ENCODE measurements around the gene LYZL6.
"Not testable (repeated sequence)": the region's sequence is repeated elsewhere in the genome, so short reads cannot be mapped to it uniquely, and the experiment has no call there.

LYZL6 gene

DNA sequence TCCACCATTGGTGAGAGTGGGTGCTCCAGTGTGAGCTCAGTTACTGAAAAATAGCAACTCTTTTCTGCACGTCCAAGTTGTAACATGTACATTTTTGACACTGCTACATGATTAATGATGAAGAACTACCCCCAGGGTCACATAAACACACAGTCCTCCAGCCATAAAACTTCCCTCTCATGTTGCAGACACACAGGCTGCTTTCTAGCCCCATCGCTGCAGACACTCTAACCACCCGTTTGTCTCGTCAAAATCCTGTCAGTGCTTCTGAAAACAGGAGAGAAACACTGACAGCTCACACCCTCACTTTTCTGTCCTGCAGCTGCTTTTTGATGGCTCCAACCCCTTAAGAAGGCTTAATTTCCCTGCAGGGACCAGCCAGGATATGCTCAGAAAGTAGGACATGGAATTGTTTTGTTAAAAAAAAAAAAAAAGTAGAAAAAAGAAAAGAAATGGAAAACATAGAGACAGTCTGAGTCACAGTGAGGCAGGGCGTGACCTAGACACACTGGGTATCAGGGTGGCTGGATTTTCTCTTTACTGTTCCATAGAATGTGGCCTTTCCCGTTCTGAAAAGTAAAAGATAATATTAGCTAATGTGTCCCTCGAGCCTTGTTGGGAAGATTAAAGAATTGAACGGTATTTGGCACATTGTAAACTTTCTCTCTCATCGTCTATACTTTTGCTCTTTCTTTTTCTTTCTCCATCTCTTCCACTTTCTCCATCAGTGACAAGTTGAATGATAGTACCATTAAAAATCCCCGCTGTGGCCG lies 42.6 kb downstream of the LYZL6 start:
- H3K36me3 ChIP-seq (ENCODE audit: control insufficient read depth, insufficient read depth, low read length), result no peaks in the 10 kb centered on the region
- no peak overlapping the region for H3K4me3 ChIP-seq (ENCODE audit: low read length)
- H3K9ac ChIP-seq (ENCODE audit: low read length), result no peak overlapping the region
- H3K9me3 ChIP-seq (ENCODE audit: control insufficient read depth, low read length), result no peaks in the 10 kb centered on the region
- H3K4me1 ChIP-seq (ENCODE audit: control insufficient read depth, insufficient read depth, low read length), result no peaks in the 10 kb centered on the region
- H3K27me3 ChIP-seq (ENCODE audit: control insufficient read depth, insufficient read depth, low read length), result no peaks in the 10 kb centered on the region

DNA sequence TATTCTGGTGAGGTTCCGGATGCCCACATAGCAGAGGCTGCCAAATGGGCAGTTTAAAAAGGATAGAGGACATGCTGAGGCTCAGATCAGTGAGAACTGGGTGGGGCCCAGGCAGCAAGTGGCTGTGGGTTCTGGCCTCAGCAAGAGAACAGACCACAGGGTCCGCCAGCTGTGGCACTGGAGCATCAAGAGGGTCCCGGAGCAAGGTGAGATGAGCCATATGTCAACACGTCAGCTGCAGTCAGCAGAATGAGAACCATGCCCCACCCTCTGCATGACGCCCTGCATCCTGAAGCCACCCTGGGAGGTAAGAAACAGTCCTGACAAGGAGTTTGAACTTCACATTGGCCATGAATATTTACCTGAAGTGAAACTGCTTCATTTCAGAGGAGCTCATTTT lies 43.2 kb downstream of the LYZL6 start:
- Histone ChIP-seq H3K9me3 (ENCODE audit: control insufficient read depth, low read length) (no peaks in the 10 kb centered on the region), H3K4me1 (ENCODE audit: control insufficient read depth, insufficient read depth, low read length) (no peaks in the 10 kb centered on the region), H3K36me3 (ENCODE audit: control insufficient read depth, insufficient read depth, low read length) (no peaks in the 10 kb centered on the region), H3K27me3 (ENCODE audit: control insufficient read depth, insufficient read depth, low read length) (no peaks in the 10 kb centered on the region), H3K4me3 (ENCODE audit: low read length) (no peak overlapping the region), H3K9ac (ENCODE audit: low read length) (no peak overlapping the region)

DNA sequence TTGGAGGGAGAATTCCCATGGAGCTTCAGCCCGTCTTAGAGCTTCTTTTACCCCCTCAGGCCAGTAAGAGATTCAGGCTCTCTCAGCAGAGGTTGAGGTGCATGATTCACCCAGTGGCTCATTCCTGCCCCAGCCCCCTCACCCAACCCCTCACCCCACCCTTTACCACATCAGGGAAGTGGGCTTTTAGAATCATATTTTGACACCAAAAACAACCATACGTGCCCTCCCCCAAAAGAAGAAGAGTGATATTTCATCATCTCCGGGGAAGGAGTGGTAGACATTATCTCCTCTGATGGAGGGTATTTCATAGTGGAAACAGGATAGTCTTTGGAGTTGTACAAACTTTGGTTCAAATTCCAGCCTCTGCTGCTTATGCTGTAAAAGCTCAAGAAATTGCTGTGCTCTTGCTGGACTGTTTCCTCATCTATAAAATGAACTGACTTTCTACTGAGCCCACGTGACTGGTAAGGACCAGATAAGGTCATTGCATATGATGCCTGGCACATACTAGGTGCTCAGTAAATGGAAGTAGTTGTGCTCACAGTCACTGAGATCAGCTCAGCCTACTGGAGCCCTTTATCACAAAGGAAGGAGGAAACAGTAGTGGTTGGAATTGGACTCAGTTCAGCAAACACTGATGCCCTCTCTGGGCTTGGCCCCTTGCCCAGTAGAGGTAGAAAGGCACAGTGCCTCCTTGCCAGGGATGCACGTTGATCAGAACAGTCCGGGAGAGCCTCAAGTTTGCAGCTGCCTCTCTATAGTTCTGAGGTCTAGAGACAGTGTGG lies 45.0 kb downstream of the LYZL6 start:
- Histone ChIP-seq H3K36me3 (ENCODE audit: control insufficient read depth, insufficient read depth, low read length) (no peaks in the 10 kb centered on the region), H3K9ac (ENCODE audit: low read length) (no peak overlapping the region), H3K9me3 (ENCODE audit: control insufficient read depth, low read length) (no peaks in the 10 kb centered on the region), H3K27me3 (ENCODE audit: control insufficient read depth, insufficient read depth, low read length) (no peaks in the 10 kb centered on the region), H3K4me3 (ENCODE audit: low read length) (no peak overlapping the region), H3K4me1 (ENCODE audit: control insufficient read depth, insufficient read depth, low read length) (no peaks in the 10 kb centered on the region)

DNA sequence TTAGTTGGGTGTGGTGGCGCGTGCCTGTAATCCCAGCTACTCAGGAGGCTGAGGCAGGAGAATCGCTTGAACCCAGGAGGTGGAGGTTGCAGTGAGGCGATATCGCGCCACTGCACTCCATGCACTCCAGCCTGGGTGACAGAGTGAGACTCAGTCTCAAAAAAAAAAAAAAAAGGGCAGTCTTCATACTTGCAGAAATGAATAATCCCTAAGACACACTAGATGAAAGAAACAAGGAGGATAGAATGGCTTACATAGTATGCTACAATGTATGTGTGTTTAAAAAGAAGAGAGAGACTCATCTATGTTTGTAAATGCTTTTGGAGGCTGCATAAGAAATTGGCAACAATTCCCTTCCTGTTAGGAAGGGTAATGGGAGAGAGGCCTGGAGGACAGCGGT lies 45.7 kb downstream of the LYZL6 start:
- not testable (repeated sequence) for H3K9ac ChIP-seq (ENCODE audit: low read length); H3K36me3 ChIP-seq (ENCODE audit: control insufficient read depth, insufficient read depth, low read length); H3K27me3 ChIP-seq (ENCODE audit: control insufficient read depth, insufficient read depth, low read length); H3K4me3 ChIP-seq (ENCODE audit: low read length); H3K9me3 ChIP-seq (ENCODE audit: control insufficient read depth, low read length); H3K4me1 ChIP-seq (ENCODE audit: control insufficient read depth, insufficient read depth, low read length)

DNA sequence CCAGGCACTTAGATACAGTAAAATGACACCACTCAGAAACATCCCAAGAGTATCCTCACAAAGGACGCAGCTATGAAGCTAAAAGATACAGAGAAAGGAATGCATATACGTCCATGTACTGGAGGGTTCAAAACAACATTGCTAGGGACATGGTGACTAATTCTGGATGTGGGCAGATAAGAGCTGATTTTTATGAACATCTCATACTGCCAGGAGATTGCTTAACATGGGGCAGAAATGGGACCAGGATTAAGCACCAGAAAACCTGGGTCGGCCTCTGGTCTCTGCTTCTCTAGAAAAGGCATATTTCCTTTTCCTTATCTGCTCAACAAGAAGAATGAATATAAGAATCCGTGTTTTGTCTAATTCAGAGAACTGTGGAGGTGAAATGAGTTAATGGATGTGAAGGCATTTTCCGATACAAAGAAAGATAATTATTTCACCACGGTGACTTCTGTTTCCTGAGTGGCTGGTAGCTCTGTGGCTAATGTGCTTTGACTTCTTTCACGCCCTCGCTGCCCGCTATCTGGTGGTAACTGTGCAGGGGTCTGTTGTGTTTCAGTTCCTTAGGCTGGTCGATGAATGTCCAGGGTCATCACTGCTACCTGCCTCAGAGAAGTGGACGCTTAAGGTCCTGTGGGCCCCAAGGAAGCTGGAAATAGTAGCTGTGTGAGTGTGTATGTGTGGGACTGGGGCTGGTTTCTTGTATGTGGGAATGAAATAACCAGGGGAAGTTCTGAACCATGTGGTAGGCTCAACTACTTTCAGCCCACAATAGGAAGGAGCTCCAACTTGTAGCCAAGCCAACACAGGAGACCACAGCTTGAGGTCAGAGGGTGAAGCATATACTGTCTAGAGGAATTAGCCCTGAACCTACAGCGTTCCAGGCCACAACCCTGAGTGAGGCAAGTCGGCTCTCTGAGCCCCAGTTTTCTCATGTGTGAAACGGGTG lies 47.6 kb downstream of the LYZL6 start:
- Histone ChIP-seq H3K9me3 (ENCODE audit: control insufficient read depth, low read length) (no peaks in the 10 kb centered on the region), H3K27me3 (ENCODE audit: control insufficient read depth, insufficient read depth, low read length) (no peaks in the 10 kb centered on the region), H3K36me3 (ENCODE audit: control insufficient read depth, insufficient read depth, low read length) (no peaks in the 10 kb centered on the region), H3K9ac (ENCODE audit: low read length) (no peak overlapping the region), H3K4me1 (ENCODE audit: control insufficient read depth, insufficient read depth, low read length) (no peaks in the 10 kb centered on the region), H3K4me3 (ENCODE audit: low read length) (no peak overlapping the region)

DNA sequence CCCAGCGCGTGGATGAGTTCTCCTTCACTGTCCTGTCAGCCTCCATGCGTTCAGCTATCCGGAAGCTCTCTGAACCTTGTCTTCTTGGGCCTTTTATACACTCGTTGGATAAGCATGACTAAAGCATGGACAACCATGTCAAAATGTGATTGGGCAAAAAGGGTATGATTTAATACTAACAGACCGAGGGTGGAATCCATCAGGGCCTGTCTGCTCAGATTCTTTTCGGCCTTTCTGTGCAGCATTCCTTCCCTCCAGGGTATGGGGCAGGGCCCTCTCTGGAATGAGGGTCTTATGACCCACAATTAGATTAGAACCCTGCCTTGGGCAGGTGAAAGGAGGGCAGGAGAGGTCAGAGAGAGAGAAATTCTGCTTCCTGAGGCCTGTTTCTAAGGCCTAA lies 49.3 kb downstream of the LYZL6 start:
- no peaks in the 10 kb centered on the region for H3K9me3 ChIP-seq (ENCODE audit: control insufficient read depth, low read length)
- H3K4me1 ChIP-seq (ENCODE audit: control insufficient read depth, insufficient read depth, low read length), result no peaks in the 10 kb centered on the region
- H3K36me3 ChIP-seq (ENCODE audit: control insufficient read depth, insufficient read depth, low read length), result no peaks in the 10 kb centered on the region
- H3K4me3 ChIP-seq (ENCODE audit: low read length), result no peak overlapping the region
- no peak overlapping the region for H3K9ac ChIP-seq (ENCODE audit: low read length)
- H3K27me3 ChIP-seq (ENCODE audit: control insufficient read depth, insufficient read depth, low read length), result no peaks in the 10 kb centered on the region

DNA sequence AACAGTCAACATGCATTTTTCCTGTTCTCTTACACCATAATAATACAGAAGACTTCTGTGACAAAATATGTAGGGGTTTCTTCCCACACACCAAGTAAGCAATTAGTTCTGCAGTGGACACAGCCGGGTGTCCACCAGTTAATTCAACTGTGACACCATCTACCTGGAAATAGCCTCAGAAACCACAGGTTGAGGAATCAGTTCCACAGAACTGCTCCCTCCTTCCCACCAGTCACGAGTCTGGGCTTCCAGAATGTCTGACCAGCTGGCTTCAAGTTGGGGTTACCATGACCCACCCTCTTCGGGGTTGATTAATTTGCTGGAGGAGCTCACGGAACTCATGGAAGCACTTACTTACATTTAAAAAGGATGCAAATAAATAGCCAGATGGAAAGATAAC lies 49.8 kb downstream of the LYZL6 start:
- Histone ChIP-seq H3K9ac (ENCODE audit: low read length) (no peak overlapping the region), H3K9me3 (ENCODE audit: control insufficient read depth, low read length) (no peaks in the 10 kb centered on the region), H3K36me3 (ENCODE audit: control insufficient read depth, insufficient read depth, low read length) (no peaks in the 10 kb centered on the region), H3K4me1 (ENCODE audit: control insufficient read depth, insufficient read depth, low read length) (no peaks in the 10 kb centered on the region), H3K27me3 (ENCODE audit: control insufficient read depth, insufficient read depth, low read length) (no peaks in the 10 kb centered on the region), H3K4me3 (ENCODE audit: low read length) (no peak overlapping the region)

DNA sequence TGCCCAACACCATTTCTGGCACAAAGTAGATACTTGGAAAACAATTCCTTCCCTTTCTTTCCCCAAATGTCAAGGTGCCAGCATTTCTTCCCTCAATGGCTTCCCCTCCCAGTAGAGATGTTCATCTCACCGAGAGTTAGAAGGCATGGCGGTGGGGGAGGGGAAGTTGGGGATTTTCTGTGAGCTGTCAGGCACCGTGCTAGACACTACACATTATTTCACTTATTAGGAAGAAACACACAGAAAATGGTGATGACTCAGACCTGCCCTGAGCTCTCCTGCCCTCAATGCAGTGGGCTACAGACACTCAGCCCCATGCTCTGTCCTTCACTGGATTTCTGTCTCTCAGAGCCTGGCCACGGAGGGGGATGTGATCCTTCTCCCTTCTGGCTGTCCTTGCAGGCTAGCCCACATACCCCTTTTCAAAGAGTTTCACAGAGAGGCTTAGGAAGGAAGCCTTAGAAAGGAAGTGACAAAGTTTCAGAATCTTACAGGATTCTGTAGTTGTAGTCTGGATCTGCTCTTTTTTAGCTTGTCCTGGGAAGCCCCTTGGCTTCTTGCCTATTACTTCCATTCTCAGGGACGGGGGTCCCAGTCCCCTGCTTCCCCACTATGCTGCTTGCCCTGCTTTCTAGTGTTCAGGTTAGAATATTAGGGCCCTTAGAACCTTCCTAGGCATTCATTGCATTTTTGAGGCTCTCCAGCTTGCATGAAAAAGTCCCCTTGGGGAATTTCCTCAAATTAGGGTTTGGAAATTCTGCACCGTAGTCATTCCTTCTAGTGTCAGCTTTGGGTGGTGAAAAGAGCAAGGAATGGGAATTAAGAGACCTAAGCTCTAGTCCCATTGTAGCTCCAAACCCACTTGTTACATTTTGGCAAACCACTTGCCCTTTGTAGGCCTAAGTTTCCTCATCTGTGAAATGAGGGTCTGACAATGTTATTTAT lies 51.1 kb downstream of the LYZL6 start:
- no peaks in the 10 kb centered on the region for H3K9me3 ChIP-seq (ENCODE audit: control insufficient read depth, low read length)
- no peaks in the 10 kb centered on the region for H3K36me3 ChIP-seq (ENCODE audit: control insufficient read depth, insufficient read depth, low read length)
- H3K27me3 ChIP-seq (ENCODE audit: control insufficient read depth, insufficient read depth, low read length), result no peaks in the 10 kb centered on the region
- no peak overlapping the region for H3K4me3 ChIP-seq (ENCODE audit: low read length)
- no peaks in the 10 kb centered on the region for H3K4me1 ChIP-seq (ENCODE audit: control insufficient read depth, insufficient read depth, low read length)
- no peak overlapping the region for H3K9ac ChIP-seq (ENCODE audit: low read length)

DNA sequence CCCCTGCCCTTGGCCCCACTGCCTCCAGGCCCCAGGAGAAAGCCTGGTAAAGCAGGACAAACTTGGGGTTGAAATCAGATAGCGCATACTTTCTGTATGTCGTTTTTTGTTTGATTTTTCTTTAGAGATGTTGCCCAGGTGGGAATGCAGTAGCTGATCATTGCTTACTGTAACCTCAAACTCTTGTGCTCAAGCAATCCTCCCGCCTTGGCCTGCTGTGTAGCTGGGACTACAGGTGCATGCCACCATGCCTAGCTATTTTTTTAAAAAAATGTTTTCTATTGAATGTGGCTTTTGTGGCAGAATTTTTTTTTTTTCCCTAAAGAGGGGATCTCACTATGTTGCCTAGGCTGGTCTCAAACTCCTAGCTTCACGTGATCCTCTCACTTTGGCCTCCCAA lies 52.2 kb downstream of the LYZL6 start:
- Histone ChIP-seq H3K27me3 (ENCODE audit: control insufficient read depth, insufficient read depth, low read length) (no peaks in the 10 kb centered on the region), H3K4me1 (ENCODE audit: control insufficient read depth, insufficient read depth, low read length) (no peaks in the 10 kb centered on the region), H3K4me3 (ENCODE audit: low read length) (no peak overlapping the region), H3K9ac (ENCODE audit: low read length) (no peak overlapping the region), H3K9me3 (ENCODE audit: control insufficient read depth, low read length) (no peaks in the 10 kb centered on the region), H3K36me3 (ENCODE audit: control insufficient read depth, insufficient read depth, low read length) (no peaks in the 10 kb centered on the region)

DNA sequence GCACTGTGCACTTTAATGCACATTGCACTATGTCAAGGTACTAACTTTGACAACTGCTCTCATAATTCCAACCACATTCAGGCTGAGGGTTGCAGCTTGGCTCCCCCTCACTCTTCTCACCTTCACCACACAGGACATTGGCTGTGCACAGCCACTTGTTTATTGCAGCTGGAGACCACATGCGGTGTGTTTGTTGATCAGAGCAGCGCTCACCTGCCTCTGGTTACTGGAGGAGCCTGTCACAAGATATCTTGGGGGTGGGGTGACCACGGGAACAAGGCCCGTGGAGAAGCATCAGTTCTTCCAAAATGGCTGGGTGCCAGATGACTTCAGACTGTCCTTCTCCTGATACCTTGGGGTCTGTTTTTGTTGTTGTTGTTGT lies 52.7 kb downstream of the LYZL6 start:
- H3K9ac ChIP-seq (ENCODE audit: low read length), result no peak overlapping the region
- H3K27me3 ChIP-seq (ENCODE audit: control insufficient read depth, insufficient read depth, low read length), result no peaks in the 10 kb centered on the region
- no peaks in the 10 kb centered on the region for H3K4me1 ChIP-seq (ENCODE audit: control insufficient read depth, insufficient read depth, low read length)
- no peaks in the 10 kb centered on the region for H3K9me3 ChIP-seq (ENCODE audit: control insufficient read depth, low read length)
- H3K4me3 ChIP-seq (ENCODE audit: low read length), result no peak overlapping the region
- no peaks in the 10 kb centered on the region for H3K36me3 ChIP-seq (ENCODE audit: control insufficient read depth, insufficient read depth, low read length)

All from mucosa of stomach (tissue), 1 donor.